Eye (tissue), 1 donor: ENCODE data around the gene PDE5A.
"Not testable (repeated sequence)": the region's sequence is repeated elsewhere in the genome, so short reads cannot be mapped to it uniquely, and the experiment has no call there.

Experiments
- DNase-seq: peaks from one replicate; pipeline ENCODE4 v3.0.0-alpha.2; 2015

Gene PDE5A

GRCh38 chr4:119643306-119644042 lies 14.9 kb upstream of the PDE5A start:
- no peak for DNase-seq

GRCh38 chr4:119641765-119642164 lies 13.2 kb upstream of the PDE5A start:
- DNase-seq, result no peak

DNA sequence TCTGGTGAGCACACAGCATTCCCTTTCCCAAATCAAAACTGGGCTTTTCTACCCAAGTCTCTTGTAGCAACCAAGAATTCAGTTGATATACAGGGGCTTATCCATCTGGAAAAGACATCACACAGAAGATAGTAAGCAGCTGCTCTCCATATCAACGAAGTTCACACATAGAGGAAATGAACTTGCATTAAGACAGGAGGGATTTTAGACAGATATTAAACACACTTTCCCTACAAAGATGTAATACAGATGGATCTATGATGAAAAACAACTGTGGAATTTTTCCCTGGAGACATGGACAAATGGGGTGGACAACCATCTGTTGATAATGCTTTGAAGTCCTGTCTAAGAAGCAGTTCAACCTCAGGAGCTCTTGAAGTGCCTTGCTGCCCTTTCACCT lies 9.8 kb upstream of the PDE5A start:
- DNase-seq, result peak; percentile 34

DNA sequence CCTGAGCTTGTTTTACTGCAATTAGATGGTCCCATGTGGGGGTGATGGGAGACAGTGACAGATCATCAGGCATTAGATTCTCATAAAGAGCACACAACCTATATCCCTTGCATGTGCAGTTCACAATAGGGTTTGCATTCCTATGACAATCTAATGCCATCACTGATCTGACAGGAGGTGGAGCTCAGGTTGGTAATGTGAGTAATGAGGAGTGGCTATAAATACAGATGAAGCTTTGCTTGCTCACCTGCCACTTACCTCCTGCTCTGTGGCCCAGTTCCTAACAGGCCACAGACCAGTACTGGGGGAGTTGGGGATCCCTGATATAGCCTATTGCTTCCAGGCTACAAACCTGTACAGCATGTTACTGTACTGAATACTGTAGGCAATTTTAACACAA lies 8.2 kb upstream of the PDE5A start:
- DNase-seq, result not testable (repeated sequence)

- no peak for DNase-seq
These were observed 3.6 kb upstream of the PDE5A start for GRCh38 chr4:119632216-119632615.

DNA sequence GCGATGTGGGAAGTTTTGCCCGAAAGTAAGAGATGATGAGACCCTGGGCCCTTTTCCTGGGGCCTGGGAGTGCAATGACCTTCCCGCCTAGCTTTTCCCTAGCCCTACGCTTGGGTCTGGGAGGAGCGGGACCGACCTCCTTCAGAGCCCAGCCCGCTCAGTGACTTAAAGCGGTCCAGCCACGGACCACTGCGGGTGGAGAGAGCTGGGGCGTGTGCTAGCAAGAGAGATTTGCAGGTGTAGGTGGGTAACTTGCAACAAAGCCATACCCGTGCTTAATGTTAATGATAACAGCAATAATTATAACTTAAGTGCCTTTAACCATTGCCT lies 503 bp upstream of the PDE5A start:
- DNase-seq, result no peak

GRCh38 chr4:119627267-119628255 lies 1.0 kb downstream of the PDE5A start:
- peak; percentile 89 for DNase-seq

DNA sequence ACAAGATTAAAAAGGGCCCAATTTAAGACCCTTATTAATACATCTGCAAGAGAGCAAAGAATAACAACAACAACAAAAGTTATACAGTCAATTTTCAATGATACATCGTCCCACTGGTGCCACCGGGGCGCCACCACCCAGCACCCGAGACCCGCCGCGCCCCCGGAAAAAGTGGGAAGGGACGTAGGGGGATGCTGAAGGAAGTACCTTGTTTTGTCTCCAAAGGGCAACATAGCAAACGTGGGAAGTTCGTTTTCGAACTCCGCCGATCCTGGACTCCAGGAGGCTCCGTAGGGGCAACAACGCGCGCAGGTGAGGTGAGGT lies 1.7 kb downstream of the PDE5A start:
- DNase-seq, result no peak

DNA sequence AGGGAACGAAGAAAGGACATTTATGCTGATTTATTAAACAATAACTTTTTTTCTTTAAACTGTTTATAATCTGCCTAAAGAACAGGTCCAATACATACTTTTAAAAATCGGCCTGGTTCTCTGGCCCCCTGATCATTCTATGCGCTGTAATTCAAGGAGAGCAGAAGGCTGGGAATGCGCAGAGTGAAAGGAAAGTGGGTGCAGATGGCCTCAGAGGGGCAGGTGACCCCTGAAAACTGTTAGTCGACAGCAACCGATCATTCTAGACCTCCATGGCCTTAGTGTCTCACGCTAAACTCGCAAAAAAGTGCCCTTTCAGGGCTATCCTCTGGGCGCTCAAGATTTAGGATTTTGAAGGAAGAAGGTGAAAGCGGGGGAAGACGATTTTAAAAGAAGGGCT lies 2.2 kb downstream of the PDE5A start:
- peak; percentile 39 for DNase-seq

DNA sequence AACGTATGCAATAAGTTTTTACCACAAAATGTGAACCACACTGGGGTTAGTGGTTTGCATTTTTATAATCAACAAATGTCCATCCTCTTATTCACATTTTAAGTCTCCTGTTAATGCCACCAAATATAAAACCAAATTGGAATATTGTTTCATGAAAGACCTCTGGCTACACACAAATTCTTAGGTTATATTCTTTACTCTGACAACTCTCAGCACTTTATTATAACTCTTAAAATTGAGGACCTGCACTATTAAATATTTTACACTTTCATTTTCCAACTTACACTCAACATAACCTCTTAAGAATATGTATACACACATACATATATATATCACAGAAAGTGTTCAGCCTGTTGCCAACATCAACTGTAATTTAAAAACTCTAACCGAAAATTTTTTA lies 2.8 kb downstream of the PDE5A start:
- no peak for DNase-seq

DNA sequence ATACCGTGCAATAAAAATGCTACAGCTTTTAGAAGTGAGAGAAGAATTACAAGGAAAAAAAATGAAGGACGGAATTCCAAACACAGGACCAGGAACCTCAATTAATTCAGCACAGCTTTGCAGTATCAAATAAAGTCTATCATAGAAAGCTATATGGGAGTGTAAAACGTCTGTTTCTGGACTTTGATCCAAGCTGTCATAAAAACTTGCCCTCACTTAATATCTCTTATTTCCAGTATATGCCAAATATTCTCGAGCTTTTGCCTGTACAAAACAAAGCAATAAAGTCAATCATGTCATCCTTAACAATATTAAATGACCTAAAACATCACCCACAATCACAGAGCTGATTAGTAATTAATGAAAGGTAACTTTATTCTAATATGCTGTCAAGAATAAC lies 4.2 kb downstream of the PDE5A start:
- no peak for DNase-seq

DNA sequence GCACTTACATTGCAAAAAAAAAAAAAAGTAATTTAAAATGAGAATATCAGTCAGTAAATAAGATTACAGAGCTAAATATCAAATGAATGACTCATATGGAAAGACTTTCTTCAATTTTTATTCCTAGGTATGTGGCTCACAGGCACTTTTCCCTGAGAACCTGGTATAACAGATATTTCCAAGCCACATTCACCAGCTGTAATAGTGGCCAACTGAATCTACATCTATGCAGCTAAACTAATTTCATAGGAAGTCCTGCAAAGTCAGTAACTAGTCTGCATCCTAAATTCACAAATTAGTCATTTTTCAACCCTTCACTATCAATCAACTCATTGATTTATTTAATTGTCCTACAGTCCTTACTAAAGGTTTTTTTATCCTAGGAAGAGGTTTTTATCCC lies 5.6 kb downstream of the PDE5A start:
- DNase-seq, result no peak

DNA sequence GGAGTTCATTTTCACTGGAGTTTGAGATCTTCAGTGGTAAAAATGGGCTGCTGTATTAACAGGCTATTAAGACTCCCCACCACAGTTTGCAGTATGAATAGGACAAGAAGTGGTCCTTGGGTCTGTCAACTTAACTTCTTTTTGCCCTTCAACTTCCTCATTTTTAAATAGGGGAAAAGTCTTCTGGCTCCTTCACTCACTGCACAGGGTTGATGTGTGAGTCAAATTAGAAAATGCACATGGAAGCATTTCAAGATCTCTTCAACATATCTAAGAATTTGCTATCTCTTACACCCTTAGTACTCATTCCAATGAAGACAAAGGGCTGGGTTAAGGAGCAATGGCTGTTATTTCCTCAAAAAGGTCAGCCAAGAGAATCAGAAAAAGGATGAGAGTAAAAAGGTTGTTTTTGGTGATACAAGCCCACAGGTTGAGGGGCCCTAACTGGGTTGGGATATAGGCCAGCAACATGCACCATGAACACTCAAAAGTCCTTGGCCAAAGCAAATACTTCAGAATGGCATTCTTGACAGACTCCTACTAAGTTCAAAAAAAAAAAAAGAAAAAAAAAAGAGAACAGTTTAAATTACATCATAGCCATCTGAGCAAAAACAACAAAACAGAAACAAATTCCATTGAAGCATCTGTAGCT lies 13.4 kb downstream of the PDE5A start:
- DNase-seq, result no peak

GRCh38 chr4:119604266-119604665 lies 24.3 kb downstream of the PDE5A start:
- no peak for DNase-seq

DNA sequence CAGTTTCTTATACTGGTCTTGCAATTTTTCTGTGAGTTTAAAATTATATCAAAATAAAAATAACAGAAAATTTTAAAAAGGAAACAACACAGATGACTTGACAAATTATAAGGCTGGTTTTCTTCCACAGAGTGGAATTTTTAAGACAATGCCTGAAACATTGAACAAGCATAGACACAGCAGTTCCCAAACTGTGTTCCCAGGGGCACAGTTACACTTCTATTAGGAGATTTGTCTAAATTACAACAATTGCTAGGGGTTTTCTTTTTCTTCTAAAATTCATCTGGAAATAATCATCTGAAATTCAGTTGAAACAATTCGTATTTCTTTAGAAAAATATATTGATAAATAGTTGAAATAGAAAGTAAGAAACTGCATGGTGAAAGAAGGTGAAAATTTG lies 26.2 kb downstream of the PDE5A start:
- no peak for DNase-seq

- DNase-seq, result no peak
These were observed 30.1 kb downstream of the PDE5A start for GRCh38 chr4:119598521-119598920.

- DNase-seq, result peak; percentile 7
These were observed 31.2 kb downstream of the PDE5A start for GRCh38 chr4:119597377-119597776.

DNA sequence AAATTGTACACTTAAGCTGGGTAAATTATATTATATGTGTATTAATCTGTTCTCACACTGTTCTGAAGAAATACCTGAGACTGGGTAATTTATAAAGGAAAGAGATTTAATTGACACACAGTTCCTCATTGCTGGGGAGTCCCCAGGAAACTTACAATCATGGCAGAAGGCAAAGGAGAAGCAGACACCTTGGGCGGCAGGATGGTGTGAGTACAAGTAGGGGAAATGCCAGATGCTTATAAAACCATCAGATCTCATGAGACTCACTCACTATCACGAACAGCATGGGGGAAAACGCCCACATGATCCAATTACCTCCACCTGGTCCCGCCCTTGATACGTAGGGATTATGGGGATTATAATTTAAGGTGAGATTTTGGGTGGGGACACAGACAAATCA lies 34.9 kb downstream of the PDE5A start:
- no peak for DNase-seq

- no peak for DNase-seq
These were observed 35.8 kb downstream of the PDE5A start for GRCh38 chr4:119592830-119593229.

DNA sequence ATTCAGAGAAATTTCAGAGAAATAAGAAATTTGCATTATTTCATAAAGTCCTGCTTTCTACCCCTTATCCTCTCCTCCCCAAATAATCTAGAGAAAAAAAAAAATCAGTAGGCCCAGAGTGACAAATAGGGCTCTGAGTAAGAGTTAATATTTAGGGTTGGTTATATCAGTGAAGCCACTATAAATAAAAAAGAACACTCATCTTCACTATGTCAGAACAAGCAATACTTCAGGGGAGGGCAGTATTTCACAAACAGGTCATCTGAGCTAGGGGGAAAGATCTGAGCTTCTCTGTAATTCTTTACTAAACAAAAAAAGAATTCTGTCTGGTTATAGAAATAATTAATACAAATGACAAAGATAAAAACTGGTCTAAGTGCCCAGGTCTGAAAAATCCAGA lies 39.4 kb downstream of the PDE5A start:
- DNase-seq, result no peak

GRCh38 chr4:119587796-119588195 lies 40.8 kb downstream of the PDE5A start:
- DNase-seq, result no peak

DNA sequence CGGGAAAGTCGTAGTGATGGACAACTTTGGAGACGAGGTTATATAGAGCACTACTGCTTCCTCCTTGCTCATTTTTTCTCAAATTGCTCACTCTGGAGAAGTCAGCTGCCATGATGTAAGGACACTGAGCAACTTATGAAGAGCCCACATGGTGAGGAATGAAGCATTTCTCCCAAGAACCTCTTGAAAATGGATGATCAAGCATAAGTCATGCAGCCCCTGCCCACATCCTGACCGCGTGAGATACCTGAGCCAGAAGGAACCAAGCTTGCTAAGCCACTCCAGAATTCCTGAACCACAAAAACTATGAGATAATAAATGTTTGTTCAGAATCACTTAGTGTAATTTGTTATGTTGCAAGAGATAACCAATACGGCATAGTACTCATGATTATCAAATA lies 42.8 kb downstream of the PDE5A start:
- DNase-seq, result no peak

DNA sequence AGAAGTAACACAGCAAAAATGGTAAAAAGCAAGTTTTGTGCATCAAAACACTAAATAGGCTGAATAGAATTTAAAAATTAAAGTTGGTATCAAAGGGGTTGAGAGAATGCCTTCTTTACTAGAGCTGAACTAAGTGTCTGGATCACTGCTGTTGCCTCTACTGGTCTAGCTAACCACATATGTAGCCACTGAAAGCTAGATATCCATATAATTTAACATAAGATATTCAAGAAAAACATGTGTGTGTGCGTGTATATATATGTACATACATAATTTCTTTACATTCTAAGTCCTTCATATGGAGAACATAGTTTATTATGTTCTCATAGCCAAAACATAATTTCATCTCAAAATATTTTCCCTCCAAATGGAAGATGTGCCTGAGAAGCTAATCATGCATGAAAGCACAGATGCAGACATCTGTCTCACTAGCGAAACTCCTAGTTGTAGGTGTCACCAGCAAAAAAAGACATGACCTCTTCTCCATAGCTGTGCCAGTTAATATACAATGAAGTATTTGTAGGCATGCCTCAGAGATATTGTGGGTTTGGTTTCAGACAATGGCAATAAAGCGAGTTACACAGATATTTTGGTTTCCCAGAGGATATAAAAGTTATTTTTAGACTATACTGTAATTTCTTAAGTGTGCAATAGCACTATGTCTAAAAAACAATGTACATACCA lies 47.3 kb downstream of the PDE5A start:
- no peak for DNase-seq
